Measurements from ENCODE around the gene SLC16A10.
"Not testable (repeated sequence)": the region's sequence is repeated elsewhere in the genome, so short reads cannot be mapped to it uniquely, and the experiment has no call there.

GRCh38 chr6:111189666-111190210, 102.4 kb downstream of the SLC16A10 start:
- TF ChIP-seq JUN (IDR thresholded peaks at IDR 0.05; ENCODE audit: borderline replicate concordance, insufficient read depth, insufficient read length, low read depth); CTCF (IDR thresholded peaks at IDR 0.05; ENCODE audit: extremely low read depth in 1 of 2, insufficient read depth in 1 of 2, low read depth in 1 of 2, low read length in 2 of 2): not testable (repeated sequence)

All from endothelial cell of umbilical vein (primary cell).